H1 (cell line): ENCODE measurements around the gene CGNL1. TPM values are rescaled to one million over a fixed set of nuclear protein-coding genes. Genes with fewer than 3 reads are reported as not detected.

Experiments used
- CTCF ChIA-PET: fragments of 300-600 bp; sonication (Branson Sonifier 250); formaldehyde crosslinking; loops from one replicate; lab custom pipeline; 2021; ENCODE audit not compliant: partially characterized antibody; lab: Charles Lee
- POLR2A ChIA-PET: fragments of 300-600 bp; sonication (Branson Sonifier 250); formaldehyde crosslinking; loops from one replicate; lab custom pipeline; 2021; ENCODE audit warnings: inconsistent platforms; ENCODE audit not compliant: partially characterized antibody; lab: Charles Lee
- DNase-seq, 2 experiments: peaks; one replicate each; pipeline versions ENCODE4 v3.0.0 to v3.0.0-alpha.2; 2010 to 2022; ENCODE audit warnings: low spot score in 2 of 2, low read depth in 1 of 2, mixed read lengths in 1 of 2
- FAIRE-seq: peaks from 2 replicates; lab custom pipeline; 2011; peaks lifted over from hg19 to GRCh38; lab: Jason Lieb, UNC
- H2AFZ ChIP-seq: 2 replicates; pipeline ENCODE4 v1.8.1; 2012; ENCODE audit warnings: low read length, inconsistent platforms
- H2AK5ac ChIP-seq: 2 replicates; pipeline ENCODE4 v1.6.1; 2013; ENCODE audit warnings: low read depth, low read length
- H2BK120ac ChIP-seq: replicated peaks from 2 replicates; pipeline ENCODE3; 2013; ENCODE audit warnings: low read depth, low read length, inconsistent platforms
- H2BK12ac ChIP-seq: 2 replicates; pipeline ENCODE4 v1.6.1; 2013; ENCODE audit warnings: low read depth, low read length
- H2BK15ac ChIP-seq: 2 replicates; pipeline ENCODE4 v1.6.1; 2013; ENCODE audit warnings: low read length
- H2BK20ac ChIP-seq: 2 replicates; pipeline ENCODE4 v1.6.1; 2013; ENCODE audit warnings: low read length
- H2BK5ac ChIP-seq: 2 replicates; pipeline ENCODE4 v1.6.1; 2013; ENCODE audit warnings: low read depth, low read length
- H3K14ac ChIP-seq: 2 replicates; pipeline ENCODE4 v1.6.1; 2013; ENCODE audit warnings: inconsistent platforms; ENCODE audit not compliant: insufficient read length
- H3K18ac ChIP-seq: 2 replicates; pipeline ENCODE4 v1.6.1; 2013; ENCODE audit warnings: low read length; ENCODE audit errors: extremely low read depth
- H3K23ac ChIP-seq: 2 replicates; pipeline ENCODE4 v1.6.1; 2013; ENCODE audit warnings: inconsistent platforms; ENCODE audit not compliant: insufficient read length
- H3K23me2 ChIP-seq: 2 replicates; pipeline ENCODE4 v1.6.1; 2013; ENCODE audit warnings: low read depth, low read length
- H3K27ac ChIP-seq: 2 replicates; pipeline ENCODE4 v1.6.1; 2011; ENCODE audit warnings: low read depth, low read length, inconsistent platforms
- H3K27me3 ChIP-seq, 4 experiments: replicated peaks in 1 of 4; 1 replicate in 1 of 4; 2 replicates in 3 of 4; pipeline versions ENCODE4 v1.6.1 to v1.8.1; 2011 to 2013; ENCODE audit warnings: low read length in 3 of 4, mild to moderate bottlenecking in 3 of 4, inconsistent platforms in 2 of 4, mixed read lengths in 2 of 4, moderate library complexity in 1 of 4; ENCODE audit not compliant: control insufficient read depth in 3 of 4, insufficient read depth in 3 of 4; ENCODE audit errors: extremely low read depth in 1 of 4
- H3K36me3 ChIP-seq, 4 experiments: 2 replicates each; pipeline versions ENCODE4 v1.6.1 to v1.8.1; 2011 to 2013; ENCODE audit warnings: mild to moderate bottlenecking in 4 of 4, low read length in 3 of 4, moderate library complexity in 2 of 4, control low read depth in 1 of 4, inconsistent platforms in 1 of 4; ENCODE audit not compliant: insufficient read depth in 4 of 4, control insufficient read depth in 2 of 4
- H3K4ac ChIP-seq: replicated peaks from 2 replicates; pipeline ENCODE3; 2013; ENCODE audit warnings: low read length, low read depth, mixed read lengths, inconsistent platforms; ENCODE audit not compliant: insufficient read length
- H3K4me1 ChIP-seq, 4 experiments: replicated peaks in 1 of 4; 1 replicate in 1 of 4; 2 replicates in 3 of 4; pipeline versions ENCODE4 v1.6.1 to v1.8.1; 2011 to 2013; ENCODE audit warnings: low read length in 3 of 4, inconsistent platforms in 2 of 4, mixed read lengths in 1 of 4; ENCODE audit not compliant: insufficient read depth in 4 of 4, control insufficient read depth in 3 of 4
- H3K4me2 ChIP-seq, 2 experiments: 2 replicates each; pipeline versions ENCODE4 v1.6.1 to v1.8.1; 2011 to 2013; ENCODE audit warnings: low read depth in 2 of 2, low read length in 2 of 2, control low read depth in 1 of 2, inconsistent platforms in 1 of 2, mild to moderate bottlenecking in 1 of 2; ENCODE audit not compliant: insufficient read depth in 1 of 2
- H3K4me3 ChIP-seq, 4 experiments: fragments of 200-600, 300-600 bp in 1 of 4; sonication (generic), shearing (Covaris generic), sonication (Bioruptor Twin) in 1 of 4; 2 replicates each; pipeline versions ENCODE4 v1.5.1 to v1.8.1; 2011 to 2016; ENCODE audit warnings: low read length in 4 of 4, low read depth in 3 of 4, control low read depth in 2 of 4, inconsistent platforms in 2 of 4, mild to moderate bottlenecking in 2 of 4, mixed read lengths in 1 of 4, moderate library complexity in 1 of 4; ENCODE audit not compliant: insufficient read depth in 2 of 4; ENCODE audit errors: extremely low read depth in 1 of 4
- H3K56ac ChIP-seq: replicated peaks from 2 replicates; pipeline ENCODE3; 2013; ENCODE audit warnings: low read depth, mild to moderate bottlenecking, mixed read lengths, low read length, inconsistent platforms; ENCODE audit not compliant: insufficient read length
- H3K79me1 ChIP-seq: 2 replicates; pipeline ENCODE4 v1.6.1; 2013; ENCODE audit warnings: low read depth, low read length, control low read depth
- H3K79me2 ChIP-seq, 2 experiments: 2 replicates each; pipeline versions ENCODE4 v1.6.1 to v1.8.1; 2012 to 2013; ENCODE audit warnings: low read length in 2 of 2, mild to moderate bottlenecking in 2 of 2, inconsistent platforms in 1 of 2; ENCODE audit not compliant: insufficient read depth in 2 of 2, control insufficient read depth in 1 of 2
- H3K9ac ChIP-seq, 4 experiments: replicated peaks in 1 of 4; 1 replicate in 1 of 4; 2 replicates in 3 of 4; pipeline versions ENCODE4 v1.6.1 to v1.8.1; 2011 to 2013; ENCODE audit warnings: low read depth in 3 of 4, low read length in 3 of 4, control low read depth in 2 of 4, mild to moderate bottlenecking in 2 of 4, moderate library complexity in 2 of 4, inconsistent platforms in 1 of 4; ENCODE audit errors: extremely low read depth in 1 of 4
- H3K9me3 ChIP-seq, 2 experiments: 2 replicates each; pipeline versions ENCODE4 v1.6.1 to v1.8.1; 2012 to 2013; ENCODE audit warnings: mild to moderate bottlenecking in 2 of 2, moderate library complexity in 2 of 2, control low read depth in 1 of 2, inconsistent platforms in 1 of 2, low read depth in 1 of 2, low read length in 1 of 2, mixed read lengths in 1 of 2; ENCODE audit not compliant: insufficient read depth in 2 of 2
- H4K20me1 ChIP-seq, 2 experiments: replicated peaks in 1 of 2; 2 replicates each; pipeline versions ENCODE3 to v1.8.1; 2011 to 2013; ENCODE audit warnings: inconsistent platforms in 2 of 2, low read length in 2 of 2, mild to moderate bottlenecking in 1 of 2; ENCODE audit not compliant: insufficient read depth in 2 of 2, control insufficient read depth in 1 of 2
- H4K5ac ChIP-seq: 2 replicates; pipeline ENCODE4 v1.6.1; 2013; ENCODE audit warnings: low read length, low read depth, mixed read lengths, inconsistent platforms; ENCODE audit not compliant: insufficient read length
- H4K8ac ChIP-seq: 2 replicates; pipeline ENCODE4 v1.8.0; 2013; ENCODE audit warnings: mild to moderate bottlenecking, moderate library complexity, low read length, inconsistent platforms; ENCODE audit not compliant: insufficient read depth; ENCODE audit errors: extremely low read depth
- H4K91ac ChIP-seq: replicated peaks from 2 replicates; pipeline ENCODE3; 2013; ENCODE audit warnings: low read length, mixed read lengths, inconsistent platforms; ENCODE audit not compliant: insufficient read length
- GTF2F1 ChIP-seq: IDR thresholded peaks from 2 replicates; pipeline ENCODE4 v1.6.1; 2012; ENCODE audit warnings: low read depth, low read length, improper control_type of control experiment, borderline replicate concordance
- YY1 ChIP-seq: IDR thresholded peaks from 2 replicates; pipeline ENCODE4 v1.6.1; 2011; ENCODE audit warnings: low read depth, mild to moderate bottlenecking, low read length
- WGBS, 2 experiments: shearing (Covaris generic) in 1 of 2; methylation state at CpG; one replicate each; pipeline versions ENCODE4 v1.1.6 to v1.1.7; 2013 to 2015; ENCODE audit warnings: low lambda C conversion rate in 2 of 2, mixed read lengths in 2 of 2, inconsistent platforms in 1 of 2, low coverage in 1 of 2, missing lambda C conversion rate in 1 of 2; ENCODE audit not compliant: insufficient replicate concordance in 2 of 2, insufficient coverage in 1 of 2, insufficient read length in 1 of 2; ENCODE audit errors: extremely low coverage in 1 of 2, missing lambda C conversion rate in 1 of 2; 5-methylcytosine and 5-hydroxymethylcytosine counted together
- polyA plus RNA-seq, 7 experiments: library from polyadenylated mRNA; depleted of rRNA in 3 of 7; stranded (reverse) in 5 of 7; unstranded in 2 of 7; fragments of >200 nt in 5 of 7; fragments of 200-250 nt in 2 of 7; gene quantifications; 1 replicate in 5 of 7; 2 replicates in 1 of 7; 4 replicates in 1 of 7; pipeline versions ENCODE4 v1.2.1 to v1.2.3, GENCODE V29; 2011 to 2013; ENCODE audit warnings: missing spikeins in 2 of 7, mixed read lengths in 2 of 7
- total RNA-seq: library from RNA; stranded (reverse); fragmentation: NEBNext Ultra II Directional; extraction: Animal tissue kit (Norgen Biotek cat#: 25700); gene quantifications from 2 replicates; pipeline ENCODE4 v1.2.1, GENCODE V29; 2021

The CGNL1 gene
- total and polyA plus RNA-seq, 2 of the 8 experiments (the other 6 are each of a cell fraction or from before 2014, with no cell fraction given) = 21.8 to 75.6 TPM

- Histone ChIP-seq H3K9ac (no peak overlapping the region), H3K14ac (no peak overlapping the region), H3K79me2 (peaks cover 0 to 76% of the 10 kb centered on the region in 2 experiments; a peak in 3 of 4 replicates), H3K27me3 (no peaks in the 10 kb centered on the region), H4K5ac (no peak overlapping the region), H3K4me3 (no peak overlapping the region), H2AFZ (no peak overlapping the region), H2BK12ac (no peak overlapping the region), H3K18ac (no peak overlapping the region), H3K4me1 (peaks cover 7 to 24% (median 14%) of the 10 kb centered on the region in 4 experiments), H4K91ac (no peak overlapping the region), H2BK120ac (no peak overlapping the region), H2AK5ac (no peak overlapping the region), H3K56ac (no peak overlapping the region), H3K4ac (no peak overlapping the region), H3K23me2 (no peaks in the 10 kb centered on the region), H2BK20ac (no peak overlapping the region), H2BK15ac (no peak overlapping the region), H3K9me3 (no peaks in the 10 kb centered on the region; a peak in 1 of 4 replicates), H4K8ac (no peak overlapping the region), H4K20me1 (peaks cover 0 to 4% of the 10 kb centered on the region in 2 experiments)
- FAIRE-seq (no peak), DNase-seq (no peak)
- 56% methylated on average over 5 of the region's 5 CpGs; no CpG with 5 or more reads in 1 of the 2 experiments for WGBS, 2 experiments
- CTCF ChIA-PET = interaction anchor here (0.5 to 2.0 kb wide), 4 partner anchors 33 to 614 kb away, joined by 3 to 8 read pairs (median 4); no protein-coding TSS in a partner anchor
- TF ChIP-seq GTF2F1 (no peak), YY1 (0 out of 2 replicates have a peak, but pooled peaks have one; percentile 16)
- TF ChIP-seq, all 59 proteins: peak for 1
- H3K36me3 ChIP-seq = peaks cover 0 to 24% (median 0%) of the 10 kb centered on the region in 4 experiments; a peak in 4 of 8 replicates
- POLR2A ChIA-PET = interaction anchor here (2.0 to 12.7 kb wide), 2 partner anchors 12 to 16 kb away, joined by 9 to 103 read pairs; no protein-coding TSS in a partner anchor
- no peak overlapping the region for H3K23ac ChIP-seq
- H2BK5ac ChIP-seq = no peak overlapping the region
- peaks cover 11% of the 10 kb centered on the region for H3K79me1 ChIP-seq
- H3K4me2 ChIP-seq = 0 out of 4 replicates have a peak overlapping the region, but pooled peaks of 1 of the 2 experiments have one; percentile 9
- H3K27ac ChIP-seq = no peak overlapping the region
Observed at GRCh38 chr15:57405133-57405532, 28.8 kb downstream of the CGNL1 start.
